IPS-15b (cell line): Measurements from ENCODE around the gene CUX1.
"Not testable (repeated sequence)": the region's sequence is repeated elsewhere in the genome, so short reads cannot be mapped to it uniquely, and the experiment has no call there.

Source experiments
- H3K27me3 ChIP-seq: one replicate; pipeline ENCODE4 v1.6.1; 2013; ENCODE audit warnings: low read length; ENCODE audit not compliant: control insufficient read depth, insufficient read depth
- H3K36me3 ChIP-seq: one replicate; pipeline ENCODE4 v1.6.1; 2013; ENCODE audit warnings: low read length; ENCODE audit not compliant: control insufficient read depth, insufficient read depth
- H3K4me1 ChIP-seq: one replicate; pipeline ENCODE4 v1.6.1; 2013; ENCODE audit warnings: mild to moderate bottlenecking, low read length; ENCODE audit not compliant: control insufficient read depth, insufficient read depth
- H3K4me3 ChIP-seq: one replicate; pipeline ENCODE4 v1.5.1; 2013; ENCODE audit warnings: low read depth, low read length
- H3K9ac ChIP-seq: one replicate; pipeline ENCODE4 v1.6.1; 2013; ENCODE audit warnings: low read depth, mild to moderate bottlenecking, low read length
- H3K9me3 ChIP-seq: one replicate; pipeline ENCODE4 v1.6.1; 2013; ENCODE audit warnings: mild to moderate bottlenecking, low read length; ENCODE audit not compliant: control insufficient read depth, insufficient read depth

The CUX1 gene

GRCh38 chr7:101862280-101863220 is 45.1 kb downstream of the CUX1 start:
- no peak overlapping the region for H3K4me3 ChIP-seq
- H3K36me3 ChIP-seq: no peaks in the 10 kb centered on the region
- H3K9me3 ChIP-seq: no peaks in the 10 kb centered on the region
- H3K27me3 ChIP-seq: no peaks in the 10 kb centered on the region
- peak overlapping the region; percentile 16 for H3K9ac ChIP-seq
- H3K4me1 ChIP-seq: peaks cover 26% of the 10 kb centered on the region

- Histone ChIP-seq H3K9me3 (no peaks in the 10 kb centered on the region), H3K9ac (no peak overlapping the region), H3K36me3 (no peaks in the 10 kb centered on the region), H3K27me3 (no peaks in the 10 kb centered on the region), H3K4me1 (peaks cover 25% of the 10 kb centered on the region), H3K4me3 (no peak overlapping the region)
Measured at GRCh38 chr7:101863598-101863997, 46.2 kb downstream of the CUX1 start.

GRCh38 chr7:101864039-101864438 is 46.6 kb downstream of the CUX1 start:
- peaks cover 24% of the 10 kb centered on the region for H3K4me1 ChIP-seq
- no peaks in the 10 kb centered on the region for H3K9me3 ChIP-seq
- no peaks in the 10 kb centered on the region for H3K36me3 ChIP-seq
- no peak overlapping the region for H3K4me3 ChIP-seq
- H3K27me3 ChIP-seq: no peaks in the 10 kb centered on the region
- no peak overlapping the region for H3K9ac ChIP-seq

- Histone ChIP-seq H3K9me3 (no peaks in the 10 kb centered on the region), H3K36me3 (no peaks in the 10 kb centered on the region), H3K4me1 (peaks cover 23% of the 10 kb centered on the region), H3K9ac (no peak overlapping the region), H3K27me3 (no peaks in the 10 kb centered on the region), H3K4me3 (no peak overlapping the region)
Measured at GRCh38 chr7:101865031-101865430, 47.6 kb downstream of the CUX1 start.

GRCh38 chr7:101865455-101865854 is 48.0 kb downstream of the CUX1 start:
- Histone ChIP-seq H3K4me1 (peaks cover 20% of the 10 kb centered on the region), H3K27me3 (no peaks in the 10 kb centered on the region), H3K36me3 (no peaks in the 10 kb centered on the region), H3K4me3 (no peak overlapping the region), H3K9me3 (no peaks in the 10 kb centered on the region), H3K9ac (no peak overlapping the region)

- Histone ChIP-seq H3K9me3 (no peaks in the 10 kb centered on the region), H3K4me3 (no peak overlapping the region), H3K9ac (no peak overlapping the region), H3K36me3 (no peaks in the 10 kb centered on the region), H3K27me3 (no peaks in the 10 kb centered on the region), H3K4me1 (peaks cover 17% of the 10 kb centered on the region)
Measured at GRCh38 chr7:101866328-101866727, 48.9 kb downstream of the CUX1 start.

GRCh38 chr7:101867265-101867664 is 49.8 kb downstream of the CUX1 start:
- H3K36me3 ChIP-seq: peaks cover 2% of the 10 kb centered on the region
- peaks cover 15% of the 10 kb centered on the region for H3K4me1 ChIP-seq
- no peak overlapping the region for H3K9ac ChIP-seq
- no peaks in the 10 kb centered on the region for H3K27me3 ChIP-seq
- H3K9me3 ChIP-seq: no peaks in the 10 kb centered on the region
- H3K4me3 ChIP-seq: no peak overlapping the region

GRCh38 chr7:101867681-101868080 is 50.3 kb downstream of the CUX1 start:
- H3K9ac ChIP-seq, H3K36me3 ChIP-seq: not testable (repeated sequence)

GRCh38 chr7:101868191-101868950 is 50.9 kb downstream of the CUX1 start:
- peak overlapping the region; percentile 32 for H3K9ac ChIP-seq
- H3K36me3 ChIP-seq: peaks cover 2% of the 10 kb centered on the region
- H3K4me3 ChIP-seq: no peak overlapping the region
- H3K4me1 ChIP-seq: peaks cover 11% of the 10 kb centered on the region
- H3K9me3 ChIP-seq: no peaks in the 10 kb centered on the region
- H3K27me3 ChIP-seq: no peaks in the 10 kb centered on the region

More at GRCh38 chr7:101867681-101868080, 50.3 kb downstream of the CUX1 start:
- not testable (repeated sequence) for H3K9me3 ChIP-seq, H3K27me3 ChIP-seq, H3K4me3 ChIP-seq
- H3K4me1 ChIP-seq: peaks cover 11% of the 10 kb centered on the region

- H3K9me3 ChIP-seq: no peaks in the 10 kb centered on the region
- H3K4me3 ChIP-seq: no peak overlapping the region
- H3K4me1 ChIP-seq: peaks cover 8% of the 10 kb centered on the region
- H3K9ac ChIP-seq: peak overlapping the region; percentile 32
- H3K27me3 ChIP-seq: no peaks in the 10 kb centered on the region
- peaks cover 2% of the 10 kb centered on the region for H3K36me3 ChIP-seq
Measured at GRCh38 chr7:101869026-101869900, 51.8 kb downstream of the CUX1 start.

- Histone ChIP-seq H3K4me1 (peaks cover 8% of the 10 kb centered on the region), H3K36me3 (peaks cover 2% of the 10 kb centered on the region), H3K4me3 (no peak overlapping the region), H3K27me3 (no peaks in the 10 kb centered on the region), H3K9me3 (no peaks in the 10 kb centered on the region), H3K9ac (no peak overlapping the region)
Measured at GRCh38 chr7:101869901-101870290, 52.5 kb downstream of the CUX1 start.
